Chondrocyte (in vitro differentiated cells): ENCODE data around the gene DLGAP4. TPM values are rescaled to one million over a fixed set of nuclear protein-coding genes. Genes with fewer than 3 reads are reported as not detected.

Source experiments
- DNase-seq: peaks from one replicate; pipeline ENCODE4 v3.0.0; 2021; ENCODE audit warnings: mixed read lengths, low spot score
- H3K27ac Mint-ChIP-seq: one replicate; pipeline ENCODE4 v1.8.0; 2021; ENCODE audit warnings: mild to moderate bottlenecking, moderate library complexity, mixed read lengths; ENCODE audit not compliant: unreplicated experiment
- H3K27me3 Mint-ChIP-seq: 2 replicates; pipeline ENCODE4 v1.8.0; 2021; ENCODE audit warnings: low read depth, mixed read lengths
- H3K36me3 Mint-ChIP-seq: 2 replicates; pipeline ENCODE4 v1.8.0; 2021; ENCODE audit warnings: low read depth, mixed read lengths
- H3K4me1 Mint-ChIP-seq: 2 replicates; pipeline ENCODE4 v1.8.0; 2021; ENCODE audit warnings: low read depth, mild to moderate bottlenecking, mixed read lengths
- H3K4me3 Mint-ChIP-seq: one replicate; pipeline ENCODE4 v1.8.0; 2021; ENCODE audit warnings: mild to moderate bottlenecking, moderate library complexity, mixed read lengths; ENCODE audit not compliant: unreplicated experiment
- H3K9me3 Mint-ChIP-seq: 2 replicates; pipeline ENCODE4 v1.8.0; 2021; ENCODE audit warnings: low read depth, mixed read lengths
- total RNA-seq: library from RNA; stranded (reverse); gene quantifications from 3 replicates; pipeline ENCODE4 v1.2.1, GENCODE V29; 2021
- TF ChIP-seq, protein P1 (sequence below): fragments of 200-600 bp; sonication (generic); IDR thresholded peaks from 2 replicates; pipeline ENCODE4 v1.5.0; 2021; ENCODE audit warnings: antibody characterized with exemption, mild to moderate bottlenecking, moderate library complexity

The DLGAP4 gene
- total RNA-seq, 1 donor from 2014 or later: 161 TPM

DNA sequence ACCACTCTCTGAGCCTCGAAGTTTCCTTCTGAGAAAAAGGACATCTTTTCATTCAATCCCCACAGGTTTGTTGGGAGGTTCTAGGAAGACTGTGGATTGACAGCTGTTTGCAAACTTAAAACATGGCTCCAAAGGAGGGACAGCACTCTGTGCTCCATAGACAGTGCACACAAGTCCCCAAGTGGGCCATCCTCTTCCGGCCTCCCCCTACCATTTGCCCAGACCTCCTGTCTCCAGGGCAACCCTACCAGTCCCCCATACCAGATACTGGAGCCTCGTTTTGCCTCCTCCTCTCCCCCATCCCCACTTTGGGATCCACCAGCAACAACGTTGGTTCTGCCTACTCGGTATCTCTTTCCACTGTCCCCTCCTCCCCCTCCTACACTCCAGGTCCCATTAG lies 8.5 kb upstream of the DLGAP4 start:
- Mint-ChIP-seq H3K27me3 (peaks cover 75% of the 10 kb centered on the region), H3K27ac (no peak overlapping the region), H3K4me1 (no peaks in the 10 kb centered on the region), H3K9me3 (peaks cover 2% of the 10 kb centered on the region), H3K4me3 (no peak overlapping the region), H3K36me3 (peaks cover 2% of the 10 kb centered on the region)
- TF ChIP-seq, protein P1, sequence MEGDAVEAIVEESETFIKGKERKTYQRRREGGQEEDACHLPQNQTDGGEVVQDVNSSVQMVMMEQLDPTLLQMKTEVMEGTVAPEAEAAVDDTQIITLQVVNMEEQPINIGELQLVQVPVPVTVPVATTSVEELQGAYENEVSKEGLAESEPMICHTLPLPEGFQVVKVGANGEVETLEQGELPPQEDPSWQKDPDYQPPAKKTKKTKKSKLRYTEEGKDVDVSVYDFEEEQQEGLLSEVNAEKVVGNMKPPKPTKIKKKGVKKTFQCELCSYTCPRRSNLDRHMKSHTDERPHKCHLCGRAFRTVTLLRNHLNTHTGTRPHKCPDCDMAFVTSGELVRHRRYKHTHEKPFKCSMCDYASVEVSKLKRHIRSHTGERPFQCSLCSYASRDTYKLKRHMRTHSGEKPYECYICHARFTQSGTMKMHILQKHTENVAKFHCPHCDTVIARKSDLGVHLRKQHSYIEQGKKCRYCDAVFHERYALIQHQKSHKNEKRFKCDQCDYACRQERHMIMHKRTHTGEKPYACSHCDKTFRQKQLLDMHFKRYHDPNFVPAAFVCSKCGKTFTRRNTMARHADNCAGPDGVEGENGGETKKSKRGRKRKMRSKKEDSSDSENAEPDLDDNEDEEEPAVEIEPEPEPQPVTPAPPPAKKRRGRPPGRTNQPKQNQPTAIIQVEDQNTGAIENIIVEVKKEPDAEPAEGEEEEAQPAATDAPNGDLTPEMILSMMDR: no peak
- DNase-seq: no peak

DNA sequence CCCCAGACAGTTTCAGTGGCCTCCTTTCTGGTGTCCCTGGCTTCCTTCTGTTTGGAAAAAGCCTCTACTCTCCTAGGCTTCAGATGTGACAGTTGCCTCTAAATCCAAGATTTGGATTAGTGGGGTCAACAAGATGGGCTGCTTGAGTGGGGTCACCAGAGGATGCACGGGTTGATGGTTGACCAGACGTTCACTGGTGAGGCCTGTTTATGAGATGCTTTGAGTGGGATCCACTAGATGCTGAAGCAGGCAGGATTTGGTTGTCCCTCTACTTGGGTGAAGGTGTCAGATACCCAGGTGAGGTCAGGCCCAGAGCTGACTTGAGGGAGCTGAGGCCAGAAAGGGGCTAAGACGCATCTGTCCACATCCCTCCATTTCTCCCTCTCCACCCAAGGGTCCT lies 8.1 kb upstream of the DLGAP4 start:
- peaks cover 2% of the 10 kb centered on the region for H3K36me3 Mint-ChIP-seq
- no peak for DNase-seq
- peaks cover 2% of the 10 kb centered on the region for H3K9me3 Mint-ChIP-seq
- TF ChIP-seq, protein P1: no peak
- H3K4me3 Mint-ChIP-seq: no peak overlapping the region
- peaks cover 78% of the 10 kb centered on the region for H3K27me3 Mint-ChIP-seq
- no peak overlapping the region for H3K27ac Mint-ChIP-seq
- no peaks in the 10 kb centered on the region for H3K4me1 Mint-ChIP-seq

DNA sequence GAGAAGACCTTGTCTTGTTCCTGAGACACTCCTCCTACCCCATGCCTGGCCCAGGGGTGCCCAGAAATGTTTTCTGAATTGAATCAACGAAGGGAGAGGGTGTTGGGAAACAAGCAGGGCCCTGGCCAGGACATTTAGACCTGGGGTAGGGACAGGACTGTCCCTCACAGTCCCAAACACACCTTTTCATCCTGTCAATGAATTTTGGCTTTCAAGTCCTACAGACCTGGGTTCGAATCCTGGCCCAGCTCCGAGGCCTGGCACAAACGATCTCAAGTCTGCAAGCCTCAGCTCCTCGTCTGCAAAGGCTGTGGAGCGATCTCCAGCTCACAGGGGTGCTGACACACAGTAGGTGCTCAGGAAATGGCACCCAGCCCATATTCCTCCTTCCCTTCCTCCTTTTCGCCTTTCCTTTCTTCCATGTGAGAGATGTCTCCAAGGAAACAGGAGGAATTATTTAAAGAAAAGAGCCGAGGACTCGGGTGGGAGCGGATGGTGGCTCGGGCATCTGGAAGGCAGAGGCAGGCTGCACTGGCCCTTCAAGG lies 7.3 kb upstream of the DLGAP4 start:
- TF ChIP-seq, protein P1: no peak
- Mint-ChIP-seq H3K27ac (no peak overlapping the region), H3K4me3 (no peak overlapping the region), H3K4me1 (no peaks in the 10 kb centered on the region), H3K9me3 (peaks cover 2% of the 10 kb centered on the region), H3K36me3 (peaks cover 2% of the 10 kb centered on the region), H3K27me3 (peaks cover 80% of the 10 kb centered on the region)
- DNase-seq: no peak

DNA sequence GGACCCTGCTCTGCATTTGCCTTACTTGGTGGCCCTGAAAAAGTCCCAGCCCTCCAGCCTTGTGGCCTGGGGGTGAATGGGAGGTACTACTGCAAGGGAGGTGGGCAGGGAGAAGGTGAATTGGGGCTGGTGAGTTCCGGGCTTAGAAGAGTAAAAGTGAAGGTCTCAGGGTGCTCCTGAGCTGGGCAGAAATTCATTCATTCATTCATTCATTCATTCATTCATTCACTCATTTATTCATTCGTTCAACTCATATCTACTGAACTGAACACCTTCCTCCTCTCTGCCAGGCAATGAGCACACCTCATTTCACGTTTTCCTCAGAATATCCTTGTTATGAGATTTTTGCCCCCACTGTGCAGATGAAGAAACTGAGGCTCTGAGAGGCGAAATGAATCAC lies 6.7 kb upstream of the DLGAP4 start:
- Mint-ChIP-seq H3K4me1 (no peaks in the 10 kb centered on the region), H3K27me3 (peaks cover 84% of the 10 kb centered on the region), H3K9me3 (peaks cover 2% of the 10 kb centered on the region), H3K27ac (no peak overlapping the region), H3K4me3 (no peak overlapping the region), H3K36me3 (peaks cover 2% of the 10 kb centered on the region)
- TF ChIP-seq, protein P1: no peak
- no peak for DNase-seq

DNA sequence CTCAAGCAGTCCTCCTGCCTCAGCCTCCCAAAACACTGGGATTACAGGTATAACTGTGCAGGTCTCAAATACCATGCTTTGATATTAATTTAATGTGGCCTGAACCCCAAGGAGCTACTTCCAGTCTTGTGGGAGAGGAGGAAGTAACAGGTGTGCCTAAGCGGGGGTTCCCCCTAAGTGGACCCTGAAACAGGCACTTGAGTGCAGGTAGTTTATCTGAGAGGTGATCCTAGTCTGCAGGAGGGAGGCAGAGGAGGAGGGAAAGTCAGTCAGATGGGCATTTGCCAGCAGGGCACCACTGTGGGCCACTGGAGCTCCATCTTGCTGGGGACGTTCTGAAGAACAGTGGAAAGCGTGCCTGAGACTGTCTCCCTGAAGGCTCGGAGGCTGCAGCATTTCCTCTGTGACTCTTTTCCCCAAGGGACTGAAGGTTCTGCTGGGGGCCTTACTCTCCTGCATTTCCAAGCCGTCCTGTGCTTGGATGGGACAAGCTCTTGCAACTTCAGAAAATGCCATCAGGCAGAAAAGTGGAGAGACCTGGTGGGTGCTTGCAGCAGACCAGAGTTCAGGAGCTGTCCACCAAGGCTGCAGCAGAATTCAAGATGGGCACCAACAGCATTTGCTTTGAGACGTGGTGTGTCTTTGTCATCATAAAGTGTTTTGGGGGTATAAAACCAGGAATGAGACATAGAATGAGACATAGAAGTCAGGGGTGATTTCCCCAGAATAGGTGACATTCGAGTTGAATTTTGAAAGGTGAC lies 4.6 kb upstream of the DLGAP4 start:
- Mint-ChIP-seq H3K27me3 (peaks cover 81% of the 10 kb centered on the region), H3K4me3 (no peak overlapping the region), H3K27ac (no peak overlapping the region), H3K4me1 (peaks cover 5% of the 10 kb centered on the region), H3K9me3 (no peaks in the 10 kb centered on the region), H3K36me3 (no peaks in the 10 kb centered on the region)
- TF ChIP-seq, protein P1: no peak
- no peak for DNase-seq
